Stomach smooth muscle (tissue), 2 donors: ENCODE measurements around the gene TTC7B.

Source experiments
- H3K27ac ChIP-seq: one replicate; pipeline ENCODE4 v1.7.0; 2013; ENCODE audit warnings: mild to moderate bottlenecking, low read length, inconsistent platforms
- H3K27me3 ChIP-seq, 2 donors: one replicate each; pipeline ENCODE4 v1.7.0; 2013; ENCODE audit warnings: low read length in 2 of 2; ENCODE audit not compliant: insufficient read depth in 2 of 2, control insufficient read depth in 1 of 2
- H3K36me3 ChIP-seq, 2 donors: one replicate each; pipeline ENCODE4 v1.7.0; 2013; ENCODE audit warnings: low read length in 2 of 2; ENCODE audit not compliant: control insufficient read depth in 2 of 2, insufficient read depth in 2 of 2
- H3K4me1 ChIP-seq: one replicate; pipeline ENCODE4 v1.7.0; 2013; ENCODE audit warnings: low read length; ENCODE audit not compliant: control insufficient read depth, insufficient read depth
- H3K4me3 ChIP-seq, 2 donors: one replicate each; pipeline ENCODE4 v1.7.0; 2013; ENCODE audit warnings: low read length in 2 of 2
- H3K9ac ChIP-seq, 2 donors: one replicate each; pipeline ENCODE4 v1.7.0; 2013; ENCODE audit warnings: low read length in 2 of 2, mild to moderate bottlenecking in 1 of 2
- H3K9me3 ChIP-seq, 2 donors: one replicate each; pipeline ENCODE4 v1.7.0; 2013; ENCODE audit warnings: low read length in 2 of 2; ENCODE audit not compliant: control insufficient read depth in 2 of 2
- donor health status: healthy.
- donor health status: Pancreatic carcinoma.

TTC7B gene

GRCh38 chr14:90553298-90553920 is 262.8 kb downstream of the TTC7B start:
- no peaks in the 10 kb centered on the region for H3K27me3 ChIP-seq
- H3K4me3 ChIP-seq, result no peak overlapping the region
- H3K36me3 ChIP-seq, result no peaks in the 10 kb centered on the region
- peaks cover 82% of the 10 kb centered on the region for H3K4me1 ChIP-seq
- H3K9ac ChIP-seq, result peak overlapping the region in 1 of 2 donors; percentile 13
- H3K9me3 ChIP-seq, result no peaks in the 10 kb centered on the region
- peak overlapping the region; percentile 92 for H3K27ac ChIP-seq

DNA sequence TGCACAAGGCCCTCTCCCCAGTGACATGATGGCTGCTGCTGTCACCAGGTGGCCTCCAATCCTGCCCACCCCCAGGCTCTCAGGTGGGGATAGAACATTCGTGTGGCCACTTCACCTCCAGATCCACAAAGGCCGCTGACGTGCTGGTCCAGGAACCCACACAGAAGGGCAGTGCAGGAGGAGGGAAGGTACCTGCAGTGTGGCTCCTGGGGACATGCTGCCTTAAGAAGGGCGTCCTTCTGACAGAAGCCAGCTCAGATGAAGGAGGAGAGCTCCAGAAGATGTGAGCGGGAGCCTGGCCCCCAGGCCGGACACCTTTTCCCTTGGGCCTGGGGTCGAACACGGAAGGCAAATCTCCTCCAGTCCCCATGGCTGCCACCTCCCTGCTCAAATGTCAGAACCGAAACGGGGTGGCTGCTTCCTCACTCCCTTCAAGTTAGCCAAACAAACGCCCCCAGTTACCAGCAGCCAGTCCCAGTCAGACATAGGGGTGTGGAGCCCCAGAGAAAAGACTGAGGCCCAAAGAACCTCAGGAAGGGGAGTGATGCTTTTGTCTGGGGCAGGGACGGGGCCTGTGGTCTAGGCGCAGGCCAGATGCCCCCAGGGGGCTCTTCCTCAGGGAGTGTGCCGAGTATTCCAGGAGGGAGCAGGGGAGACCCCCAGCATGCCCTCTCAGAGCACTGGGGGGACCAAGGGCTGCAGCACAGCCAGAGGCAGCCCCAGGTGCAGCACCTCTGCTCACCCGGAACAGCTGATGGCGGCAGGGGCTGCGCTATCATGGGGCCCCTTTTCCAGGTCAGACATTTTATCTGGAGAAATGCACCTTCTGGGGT is 263.5 kb downstream of the TTC7B start:
- Histone ChIP-seq H3K4me3 (no peak overlapping the region), H3K4me1 (peaks cover 90% of the 10 kb centered on the region), H3K9me3 (no peaks in the 10 kb centered on the region), H3K36me3 (no peaks in the 10 kb centered on the region), H3K9ac (peak overlapping the region in 1 of 2 donors; percentile 7), H3K27me3 (no peaks in the 10 kb centered on the region), H3K27ac (peak overlapping the region; percentile 92)

- no peak overlapping the region for H3K4me3 ChIP-seq
- H3K4me1 ChIP-seq, result peaks cover 89% of the 10 kb centered on the region
- H3K9me3 ChIP-seq, result no peaks in the 10 kb centered on the region
- H3K36me3 ChIP-seq, result no peaks in the 10 kb centered on the region
- H3K27ac ChIP-seq, result peak overlapping the region; percentile 92
- no peaks in the 10 kb centered on the region for H3K27me3 ChIP-seq
- peak overlapping the region; percentile 5 to 7 for H3K9ac ChIP-seq
These were observed 264.3 kb downstream of the TTC7B start for GRCh38 chr14:90551733-90552464.

DNA sequence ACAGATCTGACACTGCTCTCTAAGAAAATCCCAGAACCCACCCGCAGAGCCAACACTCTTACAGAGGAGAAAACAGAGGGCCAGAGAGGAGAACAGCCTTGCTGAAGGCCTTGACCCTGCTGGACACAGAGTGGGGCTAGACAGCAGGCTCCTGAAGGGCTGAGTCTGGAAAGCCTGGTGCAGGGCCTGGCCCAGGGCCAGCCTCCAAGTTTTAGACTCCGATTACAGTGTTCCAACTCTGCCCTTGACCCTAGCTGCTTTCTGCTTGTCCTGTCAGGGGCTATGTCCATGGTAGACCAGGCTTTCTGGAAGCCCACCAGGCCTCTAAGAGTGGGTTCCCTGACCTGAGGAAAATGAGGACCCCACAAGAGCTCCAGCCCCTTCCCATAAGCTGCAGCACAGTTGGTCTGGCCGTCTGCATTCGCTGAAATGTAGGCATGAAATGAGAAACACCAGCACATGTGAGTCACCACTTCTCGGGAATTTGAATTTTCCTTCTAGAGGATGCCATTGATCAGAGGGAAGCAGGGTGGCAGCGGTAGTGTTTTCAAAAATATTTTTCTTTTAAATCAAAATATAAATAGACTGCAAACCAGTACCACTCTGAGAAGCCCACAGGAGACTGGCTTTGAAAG is 265.0 kb downstream of the TTC7B start:
- Histone ChIP-seq H3K27me3 (no peaks in the 10 kb centered on the region), H3K4me1 (peaks cover 89% of the 10 kb centered on the region), H3K9me3 (no peaks in the 10 kb centered on the region), H3K27ac (peak overlapping the region; percentile 92), H3K9ac (peak overlapping the region in 1 of 2 donors; percentile 42), H3K4me3 (peak overlapping the region in 1 of 2 donors; percentile 35), H3K36me3 (no peaks in the 10 kb centered on the region)

- H3K36me3 ChIP-seq, result no peaks in the 10 kb centered on the region
- H3K9me3 ChIP-seq, result no peaks in the 10 kb centered on the region
- H3K4me1 ChIP-seq, result peaks cover 89% of the 10 kb centered on the region
- peak overlapping the region; percentile 92 for H3K27ac ChIP-seq
- no peak overlapping the region for H3K9ac ChIP-seq
- no peaks in the 10 kb centered on the region for H3K27me3 ChIP-seq
- H3K4me3 ChIP-seq, result peak overlapping the region in 1 of 2 donors; percentile 27
These were observed 266.2 kb downstream of the TTC7B start for GRCh38 chr14:90549794-90550641.

DNA sequence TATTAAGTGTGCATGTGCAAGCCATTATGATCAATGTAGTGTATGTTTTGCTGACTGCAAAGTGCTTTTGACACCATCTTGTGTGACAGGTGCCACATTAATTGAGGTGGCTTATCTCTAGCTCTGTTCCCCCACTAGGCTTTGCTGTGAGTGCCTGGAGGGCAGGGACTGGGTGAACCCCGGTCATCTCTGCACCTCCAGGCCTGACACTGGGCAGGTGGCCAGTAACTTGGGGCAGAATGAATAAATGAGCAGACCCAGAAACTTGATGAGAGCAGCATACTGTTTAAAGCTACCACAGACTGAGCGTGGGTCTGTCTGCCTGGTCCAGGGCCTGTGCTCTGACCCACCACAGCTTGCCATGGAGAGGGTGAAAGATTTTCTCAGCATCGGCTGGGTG is 267.8 kb downstream of the TTC7B start:
- Histone ChIP-seq H3K4me1 (peaks cover 77% of the 10 kb centered on the region), H3K36me3 (no peaks in the 10 kb centered on the region), H3K9me3 (no peaks in the 10 kb centered on the region), H3K27ac (peak overlapping the region; percentile 66), H3K4me3 (no peak overlapping the region), H3K9ac (no peak overlapping the region), H3K27me3 (no peaks in the 10 kb centered on the region)

DNA sequence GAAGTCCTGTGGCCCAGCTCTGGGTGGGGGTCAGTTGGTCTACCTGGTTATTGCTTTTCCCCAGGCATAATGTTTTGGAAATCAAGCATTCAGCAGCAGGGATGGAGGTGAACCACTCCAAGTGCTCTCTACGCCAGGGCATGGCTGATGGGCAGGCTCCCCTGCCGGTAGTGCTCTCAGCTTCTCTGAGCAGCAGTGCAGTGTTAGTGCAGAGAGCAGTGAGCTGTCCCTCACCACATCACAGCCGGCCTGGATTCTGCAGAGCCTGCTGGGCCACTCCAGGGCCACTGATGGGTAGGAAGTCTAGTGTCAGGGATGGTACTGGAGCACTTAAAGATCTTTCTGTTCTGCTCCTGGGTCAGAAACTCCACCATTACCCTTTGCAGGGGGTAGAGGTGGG is 268.3 kb downstream of the TTC7B start:
- no peaks in the 10 kb centered on the region for H3K9me3 ChIP-seq
- peak overlapping the region; percentile 66 for H3K27ac ChIP-seq
- H3K4me1 ChIP-seq, result peaks cover 72% of the 10 kb centered on the region
- H3K27me3 ChIP-seq, result no peaks in the 10 kb centered on the region
- H3K9ac ChIP-seq, result no peak overlapping the region
- H3K36me3 ChIP-seq, result no peaks in the 10 kb centered on the region
- no peak overlapping the region for H3K4me3 ChIP-seq

DNA sequence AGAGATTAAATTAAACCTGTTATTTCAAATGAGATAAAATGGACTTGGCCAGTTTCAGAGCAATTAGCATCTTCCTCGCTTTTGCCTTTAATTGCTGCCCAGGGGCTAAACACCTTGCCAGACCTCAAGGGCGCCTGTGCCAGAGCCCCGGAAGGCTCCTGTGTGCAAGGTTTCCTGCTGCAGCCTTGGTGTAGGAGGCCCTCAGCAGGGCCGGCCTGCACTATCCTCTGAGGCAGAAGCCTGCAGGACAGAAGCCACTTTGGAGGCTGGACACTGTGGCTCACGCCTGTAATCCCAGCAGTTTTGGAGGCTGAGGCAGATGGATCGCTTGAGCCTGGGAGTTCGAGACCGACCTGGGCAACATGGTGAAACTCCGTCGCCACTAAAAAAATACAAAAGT is 269.0 kb downstream of the TTC7B start:
- Histone ChIP-seq H3K27me3 (no peaks in the 10 kb centered on the region), H3K9me3 (no peaks in the 10 kb centered on the region), H3K4me1 (peaks cover 65% of the 10 kb centered on the region), H3K36me3 (no peaks in the 10 kb centered on the region), H3K4me3 (no peak overlapping the region), H3K9ac (no peak overlapping the region), H3K27ac (peak overlapping the region; percentile 93)

- Histone ChIP-seq H3K9ac (no peak overlapping the region), H3K27ac (peak overlapping the region; percentile 93)
These were observed 269.5 kb downstream of the TTC7B start for GRCh38 chr14:90546767-90547166.

More at GRCh38 chr14:90546767-90547166, 269.5 kb downstream of the TTC7B start:
- H3K9me3 ChIP-seq, result no peaks in the 10 kb centered on the region
- no peaks in the 10 kb centered on the region for H3K36me3 ChIP-seq
- H3K27me3 ChIP-seq, result no peaks in the 10 kb centered on the region
- H3K4me1 ChIP-seq, result peaks cover 60% of the 10 kb centered on the region
- H3K4me3 ChIP-seq, result peak overlapping the region in 1 of 2 donors; percentile 40
